ENCODE data around the gene PPP3R2.

DNA sequence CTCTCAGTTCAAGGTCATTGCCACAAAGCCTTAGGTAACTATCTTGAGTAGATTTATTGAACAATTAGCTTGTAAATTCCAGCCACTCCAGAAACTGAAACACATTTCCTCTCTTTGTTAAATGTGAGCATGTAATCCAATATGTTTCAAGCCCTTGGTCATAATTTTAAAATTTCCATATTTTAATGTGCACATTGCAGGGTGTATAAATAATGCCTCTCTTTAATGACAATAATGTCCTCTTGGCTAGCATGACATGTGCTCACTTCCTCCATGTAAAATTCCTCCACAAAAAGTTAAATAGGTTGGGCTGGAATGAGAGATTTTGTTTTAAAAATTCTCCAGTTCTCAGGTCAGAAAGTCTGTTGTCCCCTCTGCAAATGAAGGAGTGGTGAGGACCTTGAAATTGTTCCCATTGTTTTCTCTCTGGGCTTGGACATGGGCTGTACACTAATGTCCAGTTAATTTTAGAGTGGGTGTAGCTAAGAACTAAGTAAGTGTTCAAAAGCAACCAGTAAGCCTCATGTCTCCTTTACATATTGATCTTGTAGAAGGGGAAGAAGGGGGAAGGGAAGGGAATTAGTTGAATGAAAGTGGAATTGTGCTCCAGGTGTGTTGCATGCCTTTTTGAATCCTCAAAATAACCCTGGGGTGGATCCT, 2.9 kb downstream of the PPP3R2 start:
- TF ChIP-seq ARNTL (CRISPR knock-in tag; IDR thresholded peaks at IDR 0.05; ENCODE audit: borderline replicate concordance, low read depth): no peak
- TF ChIP-seq ZFP30 (CRISPR knock-in tag; IDR thresholded peaks at IDR 0.05): no peak
- TF ChIP-seq, protein P1, sequence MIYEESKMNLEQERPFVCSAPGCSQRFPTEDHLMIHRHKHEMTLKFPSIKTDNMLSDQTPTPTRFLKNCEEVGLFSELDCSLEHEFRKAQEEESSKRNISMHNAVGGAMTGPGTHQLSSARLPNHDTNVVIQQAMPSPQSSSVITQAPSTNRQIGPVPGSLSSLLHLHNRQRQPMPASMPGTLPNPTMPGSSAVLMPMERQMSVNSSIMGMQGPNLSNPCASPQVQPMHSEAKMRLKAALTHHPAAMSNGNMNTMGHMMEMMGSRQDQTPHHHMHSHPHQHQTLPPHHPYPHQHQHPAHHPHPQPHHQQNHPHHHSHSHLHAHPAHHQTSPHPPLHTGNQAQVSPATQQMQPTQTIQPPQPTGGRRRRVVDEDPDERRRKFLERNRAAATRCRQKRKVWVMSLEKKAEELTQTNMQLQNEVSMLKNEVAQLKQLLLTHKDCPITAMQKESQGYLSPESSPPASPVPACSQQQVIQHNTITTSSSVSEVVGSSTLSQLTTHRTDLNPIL (CRISPR knock-in tag; IDR thresholded peaks at IDR 0.05; ENCODE audit: low read depth): no peak
- TF ChIP-seq ZNF8 (CRISPR knock-in tag; IDR thresholded peaks at IDR 0.05): no peak
- TF ChIP-seq, protein P2, sequence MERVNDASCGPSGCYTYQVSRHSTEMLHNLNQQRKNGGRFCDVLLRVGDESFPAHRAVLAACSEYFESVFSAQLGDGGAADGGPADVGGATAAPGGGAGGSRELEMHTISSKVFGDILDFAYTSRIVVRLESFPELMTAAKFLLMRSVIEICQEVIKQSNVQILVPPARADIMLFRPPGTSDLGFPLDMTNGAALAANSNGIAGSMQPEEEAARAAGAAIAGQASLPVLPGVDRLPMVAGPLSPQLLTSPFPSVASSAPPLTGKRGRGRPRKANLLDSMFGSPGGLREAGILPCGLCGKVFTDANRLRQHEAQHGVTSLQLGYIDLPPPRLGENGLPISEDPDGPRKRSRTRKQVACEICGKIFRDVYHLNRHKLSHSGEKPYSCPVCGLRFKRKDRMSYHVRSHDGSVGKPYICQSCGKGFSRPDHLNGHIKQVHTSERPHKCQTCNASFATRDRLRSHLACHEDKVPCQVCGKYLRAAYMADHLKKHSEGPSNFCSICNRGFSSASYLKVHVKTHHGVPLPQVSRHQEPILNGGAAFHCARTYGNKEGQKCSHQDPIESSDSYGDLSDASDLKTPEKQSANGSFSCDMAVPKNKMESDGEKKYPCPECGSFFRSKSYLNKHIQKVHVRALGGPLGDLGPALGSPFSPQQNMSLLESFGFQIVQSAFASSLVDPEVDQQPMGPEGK (CRISPR knock-in tag; IDR thresholded peaks at IDR 0.05; ENCODE audit: borderline replicate concordance): no peak
- TF ChIP-seq ESRRG (CRISPR knock-in tag; IDR thresholded peaks at IDR 0.05): no peak
- no peak for TF ChIP-seq TOX (CRISPR knock-in tag; IDR thresholded peaks at IDR 0.05; ENCODE audit: borderline replicate concordance)
- TF ChIP-seq TSHZ2 (CRISPR knock-in tag; IDR thresholded peaks at IDR 0.05): no peak
- no peak for TF ChIP-seq GLIS3 (CRISPR knock-in tag; IDR thresholded peaks at IDR 0.05)

Data from SK-N-SH treated with all-trans-retinoic acid at 6 μM for 48 hours (cell line).